ES-I3 (cell line): ENCODE data around the gene TYW1.
"Not testable (repeated sequence)": the region's sequence is repeated elsewhere in the genome, so short reads cannot be mapped to it uniquely, and the experiment has no call there.

ENCODE experiments used
- H3K36me3 ChIP-seq: 2 replicates; pipeline ENCODE4 v1.6.1; 2013; ENCODE audit warnings: mild to moderate bottlenecking, low read length, control low read depth, moderate library complexity; ENCODE audit not compliant: insufficient read depth
- H3K4me1 ChIP-seq: 2 replicates; pipeline ENCODE4 v1.6.1; 2013; ENCODE audit warnings: mild to moderate bottlenecking, control low read depth, low read length; ENCODE audit not compliant: insufficient read depth
- H3K9ac ChIP-seq: 2 replicates; pipeline ENCODE4 v1.6.1; 2013; ENCODE audit warnings: low read depth, mild to moderate bottlenecking, low read length, moderate library complexity
- H3K9me3 ChIP-seq: 2 replicates; pipeline ENCODE4 v1.6.1; 2013; ENCODE audit warnings: mild to moderate bottlenecking, low read length, moderate library complexity; ENCODE audit not compliant: control insufficient read depth, insufficient read depth

TYW1 gene

DNA sequence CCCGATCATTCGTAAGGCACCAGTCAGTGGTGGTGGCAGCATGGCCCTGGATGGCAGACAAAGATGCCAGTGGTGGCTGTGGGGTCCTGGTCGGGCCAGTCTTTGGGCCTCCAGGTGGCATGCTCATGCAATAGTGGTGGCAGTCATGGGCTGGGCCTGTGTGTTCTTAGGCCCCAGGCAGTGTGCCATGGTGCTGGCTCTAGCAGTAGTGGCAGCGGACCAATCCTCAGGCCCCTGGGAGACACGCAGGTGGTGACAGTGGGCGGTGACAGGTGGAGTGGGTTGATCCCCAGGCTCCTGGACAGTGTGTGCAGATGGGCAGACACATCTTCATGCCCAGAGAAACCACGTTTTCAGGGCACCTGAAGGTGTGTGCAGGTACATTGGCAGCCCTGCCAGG lies 159.4 kb downstream of the TYW1 start:
- H3K4me1 ChIP-seq, H3K9me3 ChIP-seq, H3K36me3 ChIP-seq, H3K9ac ChIP-seq: not testable (repeated sequence)

DNA sequence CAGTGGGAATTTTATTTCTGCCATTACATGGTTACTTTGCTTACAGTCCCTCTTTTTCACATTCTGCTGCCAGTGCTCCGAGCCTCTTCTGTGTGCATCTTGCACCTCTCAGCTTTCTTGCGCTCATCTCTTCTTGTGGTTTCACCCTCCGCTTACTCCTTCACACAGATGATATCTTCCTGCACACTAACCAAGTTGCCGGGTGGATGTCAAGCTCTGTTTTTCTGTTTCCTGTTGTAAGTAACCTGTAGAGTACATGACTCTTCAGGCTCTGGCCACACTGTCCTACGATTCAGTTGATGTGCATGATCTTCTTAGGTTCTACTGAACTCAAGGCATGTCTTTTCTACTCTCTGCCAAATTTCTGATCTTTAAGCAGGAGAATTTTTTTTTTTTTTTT lies 166.7 kb downstream of the TYW1 start:
- H3K9ac ChIP-seq, H3K36me3 ChIP-seq, H3K4me1 ChIP-seq, H3K9me3 ChIP-seq: not testable (repeated sequence)

DNA sequence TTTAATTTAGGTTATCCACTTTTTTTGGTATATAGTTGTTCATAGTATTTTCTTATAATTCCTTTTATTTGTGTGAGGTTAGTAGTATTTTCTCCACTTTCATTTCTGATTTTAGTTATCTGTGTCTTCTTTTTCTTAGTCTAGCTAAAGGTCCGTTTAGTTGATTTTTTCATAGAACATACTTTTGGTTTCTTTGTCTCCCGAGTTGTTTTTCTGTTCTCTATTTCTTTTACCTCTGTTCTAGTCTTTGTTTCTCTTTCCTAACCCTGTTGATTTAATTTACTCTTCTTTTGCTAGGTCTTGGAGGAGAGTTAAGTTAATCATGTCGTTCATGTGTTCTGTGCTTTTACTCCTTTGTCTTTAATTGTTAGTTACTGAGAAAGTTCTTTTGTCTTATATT lies 174.5 kb downstream of the TYW1 start:
- H3K9me3 ChIP-seq, H3K9ac ChIP-seq, H3K36me3 ChIP-seq, H3K4me1 ChIP-seq: not testable (repeated sequence)

DNA sequence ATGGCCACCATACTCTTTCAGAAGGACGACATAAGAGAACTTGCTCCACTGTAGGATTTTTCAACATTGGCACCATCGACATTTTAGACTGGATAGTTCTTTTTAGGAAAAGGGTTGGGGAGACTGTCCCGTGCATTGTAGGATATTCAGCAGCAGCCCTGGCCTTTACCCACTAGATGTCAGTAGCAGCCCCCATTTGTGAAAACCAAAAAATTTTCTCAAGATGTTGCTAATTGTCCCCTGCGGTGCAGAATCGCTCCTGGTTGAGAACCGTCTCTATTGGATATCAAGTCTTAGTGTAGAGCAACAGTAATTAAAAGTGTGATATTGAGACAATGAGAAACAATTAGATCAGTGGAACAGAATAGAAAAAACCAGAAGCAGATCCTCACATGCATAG lies 180.1 kb downstream of the TYW1 start:
- H3K9ac ChIP-seq, H3K36me3 ChIP-seq: not testable (repeated sequence)

DNA sequence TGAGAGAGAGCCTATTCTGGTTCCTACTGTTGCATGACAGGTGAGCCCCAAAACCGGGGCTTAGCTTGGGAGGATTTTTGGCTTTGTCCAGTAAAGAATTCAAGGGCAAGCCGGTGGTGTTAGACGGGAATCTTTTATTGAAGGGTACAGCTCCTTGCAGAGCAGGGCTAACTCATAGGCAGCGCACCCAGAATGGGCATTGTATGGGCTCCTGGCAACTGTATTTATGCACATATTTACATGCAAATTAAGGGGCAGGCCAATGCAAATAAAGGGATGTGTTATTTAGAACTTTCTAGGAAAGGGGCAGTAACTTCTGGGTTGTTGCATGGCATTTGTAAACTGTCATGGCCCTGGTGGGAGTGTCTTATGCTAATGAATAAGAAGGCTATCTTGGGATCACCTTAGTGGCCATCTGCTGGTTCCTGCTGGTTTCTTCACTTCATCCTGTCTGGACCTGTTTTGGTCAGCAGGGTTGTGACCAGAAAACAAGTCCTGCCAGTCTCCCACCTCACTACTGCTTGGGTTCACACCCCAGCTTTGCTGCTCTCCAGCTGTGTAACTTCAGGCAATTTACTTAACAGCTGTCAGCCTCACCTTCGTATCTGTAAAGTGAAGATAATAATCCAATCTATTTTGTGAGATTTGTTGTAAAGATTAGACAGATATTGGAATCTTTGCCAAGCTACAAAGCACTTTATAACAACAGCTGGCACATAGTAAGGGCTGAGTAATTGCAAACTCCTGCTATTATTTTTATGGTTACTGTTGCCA lies 182.5 kb downstream of the TYW1 start:
- not testable (repeated sequence) for H3K36me3 ChIP-seq, H3K9ac ChIP-seq, H3K9me3 ChIP-seq

More for the DNA sequence above, 180.1 kb downstream of the TYW1 start:
- not testable (repeated sequence) for H3K4me1 ChIP-seq, H3K9me3 ChIP-seq

DNA sequence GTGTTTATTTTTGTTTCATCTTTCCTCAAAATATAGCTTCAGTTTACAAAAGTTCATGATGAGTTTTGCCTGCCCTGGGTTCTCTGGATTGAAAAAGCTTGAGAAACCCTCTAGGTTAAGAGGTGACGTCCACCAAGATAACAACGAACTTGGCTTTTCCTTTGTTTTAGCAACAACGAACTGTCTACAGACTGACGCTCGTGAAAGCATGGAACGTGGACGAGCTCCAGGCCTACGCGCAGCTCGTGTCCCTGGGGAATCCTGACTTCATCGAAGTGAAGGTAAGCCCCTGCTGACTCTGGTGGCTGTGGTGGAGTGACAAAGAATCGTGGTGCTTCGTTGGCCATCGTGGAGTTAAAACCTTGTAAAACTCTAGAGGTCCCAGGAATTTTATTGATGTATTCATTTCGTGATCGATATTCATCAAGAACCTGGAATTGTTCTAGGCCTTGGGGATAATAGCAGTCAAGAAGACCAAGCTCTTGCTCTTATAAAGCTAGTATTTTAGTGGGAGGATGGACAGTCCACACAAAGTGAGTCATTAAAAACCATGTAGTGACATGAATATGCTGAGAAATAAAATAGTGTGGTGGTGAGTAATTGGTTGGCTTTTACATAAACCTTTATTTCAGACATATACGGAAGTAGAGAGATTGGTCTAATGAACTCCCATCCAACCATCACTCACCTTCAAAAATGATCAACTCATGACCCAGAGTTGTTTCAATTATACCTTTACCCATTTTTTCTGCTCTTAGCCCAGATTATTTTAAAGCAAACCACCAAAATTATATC lies 186.5 kb downstream of the TYW1 start:
- H3K4me1 ChIP-seq, H3K9me3 ChIP-seq, H3K9ac ChIP-seq, H3K36me3 ChIP-seq: not testable (repeated sequence)

More for the DNA sequence above, 182.5 kb downstream of the TYW1 start:
- not testable (repeated sequence) for H3K4me1 ChIP-seq

DNA sequence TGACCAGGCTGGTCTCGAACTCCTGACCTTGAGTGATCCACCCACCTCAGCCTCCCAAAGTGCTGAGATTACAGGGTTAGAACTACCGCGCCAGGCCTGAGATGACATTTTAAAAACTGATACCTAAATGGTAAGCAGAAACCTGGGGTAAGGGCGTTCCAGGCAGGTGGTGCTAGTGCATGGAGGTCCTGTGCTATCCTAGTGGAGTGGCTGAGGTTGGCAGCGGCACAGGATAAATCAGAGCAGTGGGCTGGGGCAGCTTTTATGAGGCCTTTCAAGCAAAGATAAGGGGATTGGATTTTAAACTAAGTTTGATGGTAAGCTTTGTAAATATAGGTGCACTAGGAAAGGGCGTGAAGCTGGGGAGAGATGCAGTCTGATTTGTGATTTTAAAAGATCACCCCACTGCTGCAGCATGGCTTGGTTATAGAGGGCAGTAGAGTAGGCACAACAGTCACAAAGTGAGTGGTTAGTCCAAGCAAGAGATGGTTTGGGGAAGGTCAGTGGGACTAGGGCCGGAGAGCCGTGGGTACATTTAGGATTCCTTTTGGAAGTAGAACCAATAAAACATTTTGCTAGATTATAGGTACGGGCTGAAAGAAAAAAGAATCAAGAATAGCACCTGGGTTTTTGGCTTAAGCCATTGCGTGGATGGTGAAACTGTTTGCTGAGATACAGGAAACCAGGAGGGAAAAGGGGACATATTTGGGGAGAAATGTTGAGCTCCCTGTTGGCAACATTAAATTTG lies 188.5 kb downstream of the TYW1 start:
- not testable (repeated sequence) for H3K9ac ChIP-seq, H3K36me3 ChIP-seq, H3K9me3 ChIP-seq
- H3K4me1 ChIP-seq: peaks cover 11% of the 10 kb centered on the region

DNA sequence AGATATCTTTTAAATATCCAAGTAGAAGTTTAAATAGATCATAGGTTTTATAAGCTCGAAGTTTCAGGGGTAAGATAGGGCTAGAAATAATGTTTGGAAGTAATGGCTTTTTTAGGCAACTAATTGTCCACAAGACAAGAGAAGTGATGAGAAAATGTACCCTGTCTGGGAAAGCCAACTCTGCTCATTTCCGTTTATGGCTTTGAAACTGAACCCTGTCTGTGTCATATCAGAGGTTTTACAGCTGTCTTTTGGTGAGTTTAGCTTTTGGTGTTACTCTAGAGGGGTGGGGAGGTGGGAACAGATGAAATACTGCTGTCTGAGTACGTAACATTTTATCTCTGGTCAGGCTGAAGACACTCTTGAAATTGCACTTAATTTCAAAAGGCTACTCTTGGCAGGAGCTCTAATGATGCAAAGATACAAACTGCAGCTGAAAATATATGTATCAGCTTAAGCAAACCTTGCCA lies 189.1 kb downstream of the TYW1 start:
- not testable (repeated sequence) for H3K9me3 ChIP-seq, H3K9ac ChIP-seq, H3K36me3 ChIP-seq
- peaks cover 17% of the 10 kb centered on the region for H3K4me1 ChIP-seq

DNA sequence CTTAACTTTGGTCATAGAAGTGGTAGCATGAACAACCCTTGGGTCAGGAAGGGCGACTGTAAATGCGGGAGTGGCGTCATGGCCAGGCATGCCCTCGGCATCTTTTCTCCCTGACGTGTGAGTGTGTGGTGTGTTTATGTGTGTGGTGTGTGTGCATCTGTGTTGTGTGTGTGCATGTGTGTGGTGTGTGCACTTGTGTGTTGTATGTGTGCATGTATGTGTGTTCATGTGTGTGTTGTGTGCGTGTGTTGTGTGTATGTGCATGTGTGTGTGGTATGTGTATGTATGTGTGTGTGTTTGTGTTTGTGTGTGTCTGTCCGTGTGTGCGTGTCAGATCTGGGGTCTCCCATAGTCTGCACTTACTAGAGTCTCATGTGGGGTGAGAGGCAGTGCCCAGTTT lies 192.5 kb downstream of the TYW1 start:
- not testable (repeated sequence) for H3K9me3 ChIP-seq, H3K36me3 ChIP-seq, H3K9ac ChIP-seq
- peaks cover 23% of the 10 kb centered on the region for H3K4me1 ChIP-seq

DNA sequence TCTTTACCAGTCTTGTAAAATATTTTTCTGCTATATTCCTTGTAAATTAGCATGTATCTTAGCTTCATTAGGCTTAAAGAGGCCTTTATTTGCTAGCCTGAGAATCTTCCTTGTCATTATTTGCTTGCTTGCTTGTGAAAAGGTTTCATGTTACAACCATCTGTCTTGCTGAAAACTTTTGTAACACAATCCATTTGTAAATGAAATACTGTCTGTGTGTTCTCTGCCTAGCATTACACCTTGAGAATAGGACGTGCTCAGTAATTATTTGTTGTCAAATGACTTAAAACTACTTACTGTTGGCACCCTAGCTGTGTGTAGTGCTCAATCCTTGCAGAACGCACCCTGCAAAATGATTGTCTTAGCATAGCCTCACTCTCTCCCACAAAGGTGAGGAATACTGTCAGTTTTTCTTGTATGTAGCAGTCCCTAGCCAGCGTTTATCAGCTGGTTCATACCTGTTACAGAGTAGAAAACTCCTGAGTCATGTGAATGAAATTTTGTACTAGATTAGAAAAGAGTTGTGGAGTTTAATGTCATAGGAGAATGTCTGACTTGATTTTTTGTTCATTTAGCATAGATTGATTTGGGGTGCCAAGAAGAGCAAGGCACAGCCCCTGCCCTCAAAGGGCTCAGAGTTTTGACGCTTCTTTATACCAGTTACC lies 193.3 kb downstream of the TYW1 start:
- H3K4me1 ChIP-seq: peaks cover 23% of the 10 kb centered on the region
- H3K9ac ChIP-seq, H3K9me3 ChIP-seq, H3K36me3 ChIP-seq: not testable (repeated sequence)

DNA sequence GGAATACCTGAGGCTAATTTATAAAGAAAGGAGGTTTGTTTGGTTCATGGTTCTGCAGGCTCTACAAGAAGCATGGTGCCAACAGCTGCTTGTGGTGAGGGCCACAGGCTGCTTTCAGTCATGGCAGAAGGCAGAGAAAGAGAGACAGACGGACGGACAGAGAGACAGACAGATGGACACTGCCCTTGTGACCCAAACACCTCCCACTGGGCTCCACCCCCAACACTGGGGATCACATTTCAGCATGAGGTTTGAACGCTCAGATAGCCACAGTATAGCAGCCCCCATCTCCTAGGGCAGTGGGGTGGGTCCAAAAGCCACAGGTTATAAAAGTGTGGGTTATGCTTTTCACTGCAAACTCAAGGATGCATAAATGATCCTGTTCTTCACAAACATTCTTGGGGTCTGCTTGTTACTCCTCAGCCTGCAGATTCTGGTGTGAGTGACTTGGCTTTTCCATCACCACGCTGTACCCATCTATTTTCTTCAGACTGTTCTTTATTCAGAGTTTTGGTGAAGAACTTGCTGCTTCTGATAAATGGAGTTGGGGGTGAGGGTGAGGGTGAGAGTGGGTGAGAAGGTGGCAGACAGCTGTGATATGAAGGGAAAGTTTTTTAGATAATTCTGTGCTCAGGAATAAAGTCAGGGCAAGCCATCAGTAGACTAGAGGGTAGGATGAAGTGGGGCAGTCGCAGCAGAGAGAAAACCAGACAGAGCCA lies 194.5 kb downstream of the TYW1 start:
- H3K4me1 ChIP-seq: peaks cover 23% of the 10 kb centered on the region
- not testable (repeated sequence) for H3K9ac ChIP-seq

DNA sequence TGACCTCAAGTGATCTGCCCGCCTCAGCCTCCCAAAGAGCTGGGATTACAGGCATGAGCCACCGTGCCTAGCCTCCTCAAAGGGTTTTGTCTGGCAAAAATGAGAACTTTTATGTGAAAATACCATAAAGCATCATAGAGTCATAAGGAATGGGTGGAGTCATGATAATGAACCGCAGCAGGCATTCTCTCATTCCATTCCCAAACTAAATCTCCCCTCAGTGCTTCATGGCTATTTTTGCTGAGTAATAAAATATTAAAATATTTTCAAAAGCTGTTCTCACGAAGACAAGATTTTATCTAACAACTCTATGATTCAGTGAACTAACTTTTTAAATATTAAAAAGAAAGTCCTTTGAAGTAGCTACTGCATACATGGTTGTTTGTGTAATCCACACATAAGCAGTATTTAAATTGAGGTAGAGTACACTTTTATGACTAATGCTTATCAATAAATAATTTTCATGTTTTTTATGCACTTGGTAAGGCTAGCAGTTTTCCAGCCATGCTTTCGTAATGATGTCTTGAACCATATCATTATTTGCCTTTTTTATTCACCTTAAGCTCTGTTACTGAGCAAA lies 195.6 kb downstream of the TYW1 start:
- not testable (repeated sequence) for H3K9me3 ChIP-seq, H3K36me3 ChIP-seq, H3K9ac ChIP-seq
- peaks cover 23% of the 10 kb centered on the region for H3K4me1 ChIP-seq

More for the DNA sequence above, 194.5 kb downstream of the TYW1 start:
- not testable (repeated sequence) for H3K36me3 ChIP-seq, H3K9me3 ChIP-seq

DNA sequence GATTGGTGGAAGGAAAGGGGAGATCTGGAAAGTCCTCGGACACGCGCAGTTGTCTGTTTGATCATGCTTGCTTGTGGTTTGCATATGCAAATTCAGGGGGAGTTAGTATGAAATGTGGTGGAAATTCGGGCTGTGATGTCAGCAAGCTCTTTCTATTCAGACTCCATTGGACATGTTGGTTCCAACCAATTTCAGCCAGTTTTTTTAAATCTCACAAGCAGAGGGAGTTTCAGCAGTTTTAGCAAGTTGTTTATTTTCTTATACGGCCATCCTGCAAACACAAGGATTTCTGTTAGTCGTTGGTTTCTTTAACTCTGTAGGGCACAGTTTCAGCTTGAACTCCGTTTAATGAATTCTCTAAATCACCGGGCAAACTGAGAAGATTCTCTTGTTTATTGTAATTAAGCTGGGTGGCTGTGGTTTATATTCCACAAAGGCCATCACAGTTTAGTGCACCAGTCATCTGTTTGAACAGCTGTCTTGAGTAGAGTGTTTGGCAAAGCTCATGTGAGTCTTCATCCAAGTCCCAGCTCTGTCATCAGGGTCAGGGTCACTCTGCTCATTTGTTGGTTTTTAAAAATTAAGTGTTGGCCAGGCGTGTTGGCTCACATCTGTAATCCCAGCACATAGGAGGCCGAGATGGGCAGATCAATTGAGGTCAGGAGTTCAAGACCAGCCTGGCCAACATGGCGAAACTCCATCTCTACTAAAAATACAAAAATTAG lies 196.4 kb downstream of the TYW1 start:
- H3K9me3 ChIP-seq, H3K36me3 ChIP-seq, H3K9ac ChIP-seq: not testable (repeated sequence)
- peaks cover 23% of the 10 kb centered on the region for H3K4me1 ChIP-seq
